ENCODE results near the gene LMO3.

DNA sequence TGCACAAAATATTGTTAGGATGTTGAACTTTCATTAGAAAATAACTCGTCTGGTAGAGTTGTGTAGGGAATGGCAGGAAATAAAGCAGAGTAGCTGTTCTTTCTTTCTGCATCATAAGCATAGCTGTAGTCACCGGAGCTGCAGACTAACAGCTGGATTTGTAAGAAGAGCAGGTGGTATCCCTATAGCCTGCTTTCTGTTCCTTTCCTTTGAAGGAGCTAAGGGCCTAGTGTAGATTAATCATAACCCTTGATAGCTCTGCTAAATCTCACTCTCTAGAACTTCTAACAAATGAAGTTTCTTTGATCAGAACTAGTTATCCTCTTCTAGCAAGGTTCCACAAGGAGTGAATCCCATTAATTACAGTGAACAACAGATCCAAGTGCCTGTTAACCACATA is 3.5 kb downstream of the LMO3 start:
- TF ChIP-seq POLR2A (IDR thresholded peaks at IDR 0.05), result peak in 1 of 3 donors; percentile 14
- TF ChIP-seq, protein P1, sequence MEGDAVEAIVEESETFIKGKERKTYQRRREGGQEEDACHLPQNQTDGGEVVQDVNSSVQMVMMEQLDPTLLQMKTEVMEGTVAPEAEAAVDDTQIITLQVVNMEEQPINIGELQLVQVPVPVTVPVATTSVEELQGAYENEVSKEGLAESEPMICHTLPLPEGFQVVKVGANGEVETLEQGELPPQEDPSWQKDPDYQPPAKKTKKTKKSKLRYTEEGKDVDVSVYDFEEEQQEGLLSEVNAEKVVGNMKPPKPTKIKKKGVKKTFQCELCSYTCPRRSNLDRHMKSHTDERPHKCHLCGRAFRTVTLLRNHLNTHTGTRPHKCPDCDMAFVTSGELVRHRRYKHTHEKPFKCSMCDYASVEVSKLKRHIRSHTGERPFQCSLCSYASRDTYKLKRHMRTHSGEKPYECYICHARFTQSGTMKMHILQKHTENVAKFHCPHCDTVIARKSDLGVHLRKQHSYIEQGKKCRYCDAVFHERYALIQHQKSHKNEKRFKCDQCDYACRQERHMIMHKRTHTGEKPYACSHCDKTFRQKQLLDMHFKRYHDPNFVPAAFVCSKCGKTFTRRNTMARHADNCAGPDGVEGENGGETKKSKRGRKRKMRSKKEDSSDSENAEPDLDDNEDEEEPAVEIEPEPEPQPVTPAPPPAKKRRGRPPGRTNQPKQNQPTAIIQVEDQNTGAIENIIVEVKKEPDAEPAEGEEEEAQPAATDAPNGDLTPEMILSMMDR (IDR thresholded peaks at IDR 0.05), result no peak

All from body of pancreas (tissue), 4 donors.